K562 treated with DMSO at 1 percent for 48 hours (cell line): ENCODE measurements around the gene CCNO. TPM values are rescaled to one million over a fixed set of nuclear protein-coding genes. Genes with fewer than 3 reads are reported as not detected.

Source experiments
- total RNA-seq: library from RNA; unstranded; fragments of 300-600 nt; gene quantifications from 2 replicates; pipeline ENCODE4 v1.2.3, GENCODE V29; 2022; ENCODE audit warnings: low replicate concordance; ENCODE audit errors: extremely low read depth

The CCNO gene, protein sequence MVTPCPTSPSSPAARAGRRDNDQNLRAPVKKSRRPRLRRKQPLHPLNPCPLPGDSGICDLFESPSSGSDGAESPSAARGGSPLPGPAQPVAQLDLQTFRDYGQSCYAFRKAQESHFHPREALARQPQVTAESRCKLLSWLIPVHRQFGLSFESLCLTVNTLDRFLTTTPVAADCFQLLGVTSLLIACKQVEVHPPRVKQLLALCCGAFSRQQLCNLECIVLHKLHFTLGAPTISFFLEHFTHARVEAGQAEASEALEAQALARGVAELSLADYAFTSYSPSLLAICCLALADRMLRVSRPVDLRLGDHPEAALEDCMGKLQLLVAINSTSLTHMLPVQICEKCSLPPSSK
- not detected in 2 replicates for total RNA-seq

DNA sequence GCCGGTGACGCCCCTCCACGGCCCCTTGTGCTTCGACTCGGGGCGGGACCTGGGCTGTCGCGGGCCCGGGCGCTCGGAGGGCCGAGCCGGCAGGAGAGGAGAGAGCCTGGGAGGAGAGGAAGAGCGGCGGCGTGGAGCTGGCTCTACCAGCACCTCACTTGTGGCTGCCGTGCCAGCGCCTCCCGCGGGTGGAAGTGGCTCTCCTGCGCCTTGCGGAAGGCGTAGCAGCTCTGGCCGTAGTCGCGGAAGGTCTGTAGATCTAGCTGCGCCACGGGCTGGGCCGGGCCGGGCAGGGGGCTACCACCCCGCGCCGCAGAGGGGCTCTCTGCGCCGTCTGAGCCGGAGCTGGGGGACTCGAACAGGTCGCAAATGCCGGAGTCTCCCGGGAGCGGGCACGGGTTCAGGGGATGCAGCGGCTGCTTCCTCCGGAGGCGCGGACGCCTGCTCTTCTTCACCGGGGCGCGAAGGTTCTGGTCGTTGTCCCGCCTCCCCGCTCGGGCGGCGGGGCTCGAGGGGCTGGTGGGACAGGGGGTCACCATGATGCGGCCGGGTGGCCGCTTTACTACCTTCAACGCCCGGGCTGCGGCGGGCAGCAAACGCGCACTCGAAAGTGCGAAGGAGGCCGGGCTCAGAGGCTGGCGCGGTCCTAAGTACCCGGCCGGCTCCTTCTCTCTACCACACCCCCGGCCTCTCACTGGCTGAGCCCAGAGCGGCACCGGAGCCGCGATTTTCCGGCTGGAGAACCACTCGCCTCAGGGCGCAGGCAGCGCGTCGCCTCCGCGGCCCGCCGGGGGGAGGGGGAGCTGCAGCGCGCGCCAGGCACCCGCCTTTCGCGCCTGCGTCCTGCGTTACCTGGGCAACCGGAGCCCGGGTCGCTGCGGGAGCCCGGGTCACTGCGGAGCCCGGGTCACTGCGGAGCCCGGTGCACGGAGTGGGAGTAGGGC is at the start of gene CCNO:
Gene CCNO, minus strand, starts transcription at position 624 of the 944 bp plus-strand sequence. Its CDS starts 85 bp downstream, at position 539.

DNA sequence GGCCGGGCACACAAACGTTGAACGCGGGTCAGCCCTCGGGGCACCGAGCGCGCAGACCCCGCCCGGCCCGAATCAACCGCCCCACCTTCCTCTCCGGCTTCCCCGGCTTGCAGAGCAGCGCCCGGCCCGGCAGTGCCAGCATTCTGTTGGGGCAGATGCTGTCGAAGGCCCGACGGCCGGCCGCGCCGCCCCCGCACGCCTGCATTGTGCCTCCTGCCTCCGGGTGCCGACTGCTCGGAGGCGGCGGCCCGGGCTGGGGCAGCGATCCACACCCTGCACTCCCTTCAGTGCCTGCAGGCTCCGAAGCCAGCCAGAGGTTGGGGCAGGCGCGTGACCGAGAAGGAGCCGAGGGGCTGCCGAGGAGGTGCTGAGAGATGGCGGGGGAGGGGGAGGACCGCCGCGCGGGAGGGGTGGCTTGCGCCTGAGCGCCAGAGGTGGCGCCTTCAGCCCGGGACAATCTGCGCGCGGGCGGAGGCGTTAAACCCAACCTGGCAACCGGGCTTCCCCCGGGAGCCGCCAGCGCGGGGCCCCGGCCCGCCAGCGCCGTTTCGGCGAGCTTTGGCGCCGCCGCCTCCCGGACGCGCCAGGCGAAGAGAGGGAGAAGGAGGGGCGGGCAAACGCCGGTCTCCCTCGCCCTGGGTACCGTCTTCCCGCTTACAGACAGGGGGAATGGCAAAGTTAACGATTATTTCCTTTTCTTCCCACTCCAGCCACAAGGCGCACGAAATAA is 6.3 kb downstream of the CCNO start, which contains the start of gene MCIDAS:
Gene MCIDAS, minus strand, starts transcription at position 382 of the 730 bp plus-strand sequence. Its CDS starts 177 bp downstream, at position 205.

Other genes with a start within 250 kb of the CCNO start
- not detected in 2 replicates for gene ESM1, start 248.0 kb downstream of the CCNO start, total RNA-seq
- not detected in 2 replicates for gene GZMK, start 209.4 kb downstream of the CCNO start, total RNA-seq
- gene GZMA, start 131.0 kb downstream of the CCNO start, total RNA-seq = not detected in 2 replicates
- gene GPX8, start 73.4 kb downstream of the CCNO start, total RNA-seq = not detected in 2 replicates
- gene CDC20B, start 60.4 kb downstream of the CCNO start, total RNA-seq = not detected in 2 replicates
- not detected in 2 replicates for gene MCIDAS, start 6.3 kb downstream of the CCNO start, total RNA-seq
- gene DHX29, start 74.1 kb upstream of the CCNO start, total RNA-seq = not detected in 2 replicates
- gene MTREX, start 74.4 kb upstream of the CCNO start, total RNA-seq = not detected in 2 replicates